Islet precursor cell (in vitro differentiated cells): Measurements from ENCODE around the gene COPG2.
"Not testable (repeated sequence)": the region's sequence is repeated elsewhere in the genome, so short reads cannot be mapped to it uniquely, and the experiment has no call there.

Experiments used
- DNase-seq: peaks from one replicate; pipeline ENCODE4 v3.0.0-alpha.2; 2018

COPG2 gene, protein sequence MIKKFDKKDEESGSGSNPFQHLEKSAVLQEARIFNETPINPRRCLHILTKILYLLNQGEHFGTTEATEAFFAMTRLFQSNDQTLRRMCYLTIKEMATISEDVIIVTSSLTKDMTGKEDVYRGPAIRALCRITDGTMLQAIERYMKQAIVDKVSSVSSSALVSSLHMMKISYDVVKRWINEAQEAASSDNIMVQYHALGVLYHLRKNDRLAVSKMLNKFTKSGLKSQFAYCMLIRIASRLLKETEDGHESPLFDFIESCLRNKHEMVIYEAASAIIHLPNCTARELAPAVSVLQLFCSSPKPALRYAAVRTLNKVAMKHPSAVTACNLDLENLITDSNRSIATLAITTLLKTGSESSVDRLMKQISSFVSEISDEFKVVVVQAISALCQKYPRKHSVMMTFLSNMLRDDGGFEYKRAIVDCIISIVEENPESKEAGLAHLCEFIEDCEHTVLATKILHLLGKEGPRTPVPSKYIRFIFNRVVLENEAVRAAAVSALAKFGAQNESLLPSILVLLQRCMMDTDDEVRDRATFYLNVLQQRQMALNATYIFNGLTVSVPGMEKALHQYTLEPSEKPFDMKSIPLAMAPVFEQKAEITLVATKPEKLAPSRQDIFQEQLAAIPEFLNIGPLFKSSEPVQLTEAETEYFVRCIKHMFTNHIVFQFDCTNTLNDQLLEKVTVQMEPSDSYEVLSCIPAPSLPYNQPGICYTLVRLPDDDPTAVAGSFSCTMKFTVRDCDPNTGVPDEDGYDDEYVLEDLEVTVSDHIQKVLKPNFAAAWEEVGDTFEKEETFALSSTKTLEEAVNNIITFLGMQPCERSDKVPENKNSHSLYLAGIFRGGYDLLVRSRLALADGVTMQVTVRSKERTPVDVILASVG

GRCh38 chr7:130668258-130669084, at the start of gene COPG2:
COPG2 (minus strand) TSS chr7:130668748; CDS start chr7:130668668, 80 bp downstream.
- DNase-seq = peak; percentile 93

DNA sequence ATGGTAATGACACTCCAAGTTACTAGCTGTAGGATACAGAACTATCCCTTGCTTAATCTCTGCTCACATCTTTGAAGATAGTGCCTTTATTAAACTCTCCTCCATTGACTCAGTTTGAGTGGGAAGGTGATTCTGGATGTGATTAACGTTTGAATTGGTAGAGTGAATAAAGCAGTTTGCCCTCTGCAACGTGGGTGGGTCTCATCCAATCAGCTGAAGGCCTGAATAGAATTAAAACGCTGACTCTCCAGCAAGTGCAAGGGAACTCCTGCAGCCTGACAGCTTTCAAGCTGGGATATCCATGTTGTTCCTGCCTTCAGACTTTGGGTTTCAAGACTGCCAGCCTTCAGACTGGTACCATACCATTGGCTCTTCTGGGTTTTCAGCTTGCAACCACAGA, 43.9 kb upstream of the COPG2 start:
- DNase-seq = no peak

DNA sequence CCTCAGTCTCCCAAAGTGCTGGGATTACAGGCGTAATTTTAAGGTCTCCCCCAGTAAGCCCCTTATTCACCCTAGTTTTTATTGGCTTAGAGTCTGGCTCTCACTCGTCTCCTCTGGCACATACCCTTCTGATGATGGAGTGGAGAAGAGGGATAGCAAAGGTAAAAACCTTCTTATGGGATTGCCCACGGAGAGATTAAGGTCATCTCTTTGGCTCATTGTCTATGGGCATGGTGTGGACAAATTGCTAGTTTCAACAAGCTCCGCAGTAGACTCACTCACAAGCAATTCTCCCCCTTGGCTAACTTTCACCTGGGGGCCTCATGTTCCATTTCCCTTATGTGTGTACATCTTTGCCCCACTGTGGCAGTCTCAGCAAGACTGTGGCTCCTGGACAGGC, 40.2 kb upstream of the COPG2 start:
- no peak for DNase-seq

GRCh38 chr7:130708001-130708400, 39.5 kb upstream of the COPG2 start:
- DNase-seq = no peak

DNA sequence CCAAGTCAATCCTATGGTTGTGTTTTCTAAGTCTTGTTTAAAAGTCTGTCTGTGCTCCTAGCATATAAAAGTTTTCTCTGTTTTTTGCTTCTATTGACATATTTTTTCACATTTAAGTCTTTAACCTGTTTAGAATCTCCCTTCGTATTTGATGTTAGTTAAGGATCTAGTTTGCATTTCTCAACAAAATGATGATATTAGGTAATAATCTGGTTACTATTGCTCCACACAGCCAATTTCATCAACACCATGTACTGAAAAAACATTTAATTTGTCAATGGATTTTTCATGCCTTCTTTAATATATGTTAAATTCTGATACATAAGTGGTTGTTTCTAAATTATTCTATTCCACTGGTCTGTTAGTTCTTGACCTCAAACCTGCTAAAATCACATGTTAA, 35.3 kb upstream of the COPG2 start:
- no peak for DNase-seq

GRCh38 chr7:130701650-130702049, 33.1 kb upstream of the COPG2 start:
- DNase-seq = no peak

- DNase-seq = no peak
Observed at GRCh38 chr7:130700760-130701159, 32.2 kb upstream of the COPG2 start.

DNA sequence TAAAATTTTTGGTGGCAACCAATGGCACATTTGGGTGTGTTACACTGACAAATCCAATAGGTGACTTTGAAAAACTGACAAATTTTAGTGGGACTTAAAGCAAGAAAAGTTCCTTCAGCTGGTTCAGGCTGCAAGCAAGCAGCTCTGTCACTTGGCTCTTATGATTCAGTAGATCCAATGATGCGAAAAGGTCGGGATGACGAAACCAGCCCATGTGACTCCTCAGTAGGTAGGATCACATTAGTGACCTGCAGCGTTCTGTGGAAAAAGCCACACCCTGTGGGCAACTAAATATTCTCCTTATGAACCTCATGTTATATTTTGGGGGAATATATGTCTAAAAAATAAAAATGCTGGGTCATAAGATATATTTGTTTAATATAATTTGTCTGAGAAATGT, 31.1 kb upstream of the COPG2 start:
- DNase-seq = no peak

- DNase-seq = no peak
Observed at GRCh38 chr7:130697820-130698219, 29.3 kb upstream of the COPG2 start.

DNA sequence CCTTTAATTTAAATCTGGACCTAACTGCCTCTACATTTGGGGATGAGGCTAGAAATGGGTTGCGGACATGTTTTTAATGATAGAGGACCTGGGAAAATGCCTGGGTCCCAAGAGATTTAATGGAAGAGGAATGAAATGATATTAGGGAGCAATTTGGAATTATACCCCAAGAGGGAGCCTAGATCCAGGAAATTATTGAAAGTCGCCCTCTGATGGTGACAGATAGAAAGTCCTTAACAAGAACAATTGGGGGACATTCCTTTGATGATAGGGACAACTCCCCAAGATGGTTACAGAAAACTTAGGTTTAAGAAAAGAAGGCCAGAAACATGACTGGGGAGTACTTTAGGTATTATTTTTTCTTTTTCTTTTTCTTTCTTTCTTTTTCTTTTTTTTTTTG, 27.3 kb upstream of the COPG2 start:
- DNase-seq = no peak

DNA sequence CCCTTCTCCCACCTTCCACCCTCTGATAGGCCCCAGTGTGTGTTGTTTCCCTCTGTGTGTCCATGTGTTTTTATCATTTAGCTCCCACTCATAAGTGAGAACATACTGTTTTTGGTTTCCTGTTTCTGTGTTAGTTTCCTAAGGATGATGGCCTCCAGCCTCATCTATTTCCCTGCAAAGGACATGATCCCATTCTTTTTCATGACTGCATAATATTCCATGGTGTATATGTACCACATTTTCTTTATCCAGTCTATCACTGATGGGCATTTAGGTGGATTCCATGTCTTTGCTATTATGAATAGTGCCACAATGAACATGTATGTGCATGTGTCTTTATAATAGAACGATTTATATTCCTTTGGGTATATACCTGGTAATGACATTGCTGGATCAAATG, 23.8 kb upstream of the COPG2 start:
- DNase-seq = not testable (repeated sequence)

DNA sequence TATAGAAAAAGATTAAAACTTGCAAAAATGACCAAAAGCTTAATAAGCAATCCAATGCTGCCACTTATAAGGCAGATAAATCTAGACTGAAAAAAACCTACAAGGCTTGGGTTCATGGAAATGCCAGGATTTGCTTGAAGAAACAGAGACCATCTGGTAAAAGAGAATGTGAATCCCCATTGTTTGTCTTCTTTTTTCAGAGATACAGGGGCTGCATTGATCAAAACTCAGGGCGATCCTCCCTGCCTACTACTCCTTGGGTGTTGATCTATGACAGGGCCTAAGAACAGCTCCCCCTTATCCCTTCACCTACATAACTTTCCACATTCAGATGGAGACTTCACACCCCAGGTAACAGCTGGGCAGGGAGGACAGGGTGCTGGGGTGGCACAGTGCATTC, 21.1 kb upstream of the COPG2 start:
- no peak for DNase-seq

- DNase-seq = no peak
Observed at GRCh38 chr7:130683026-130683425, 14.5 kb upstream of the COPG2 start.

- no peak for DNase-seq
Observed at GRCh38 chr7:130674456-130674855, 5.9 kb upstream of the COPG2 start.

DNA sequence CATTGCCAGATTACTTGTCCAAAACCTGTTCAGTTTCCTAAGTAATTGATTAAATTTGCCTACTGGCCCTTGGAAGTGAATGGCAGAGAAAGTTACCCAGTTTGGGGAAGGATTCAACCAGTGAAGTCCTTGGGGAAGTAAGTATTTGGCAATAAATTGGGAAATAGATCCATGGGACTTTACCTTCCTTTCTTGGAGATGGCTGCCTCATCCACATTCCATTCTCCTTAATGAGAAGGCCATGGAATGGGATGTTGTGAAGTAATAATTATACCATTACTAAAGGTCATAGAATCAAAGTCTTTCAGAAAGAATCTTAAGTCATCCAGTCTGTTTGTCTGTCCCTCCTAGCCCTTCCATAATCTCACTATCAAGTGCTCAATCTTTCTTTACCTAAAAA, 4.5 kb upstream of the COPG2 start:
- no peak for DNase-seq

GRCh38 chr7:130672146-130672545, 3.6 kb upstream of the COPG2 start:
- DNase-seq = no peak

DNA sequence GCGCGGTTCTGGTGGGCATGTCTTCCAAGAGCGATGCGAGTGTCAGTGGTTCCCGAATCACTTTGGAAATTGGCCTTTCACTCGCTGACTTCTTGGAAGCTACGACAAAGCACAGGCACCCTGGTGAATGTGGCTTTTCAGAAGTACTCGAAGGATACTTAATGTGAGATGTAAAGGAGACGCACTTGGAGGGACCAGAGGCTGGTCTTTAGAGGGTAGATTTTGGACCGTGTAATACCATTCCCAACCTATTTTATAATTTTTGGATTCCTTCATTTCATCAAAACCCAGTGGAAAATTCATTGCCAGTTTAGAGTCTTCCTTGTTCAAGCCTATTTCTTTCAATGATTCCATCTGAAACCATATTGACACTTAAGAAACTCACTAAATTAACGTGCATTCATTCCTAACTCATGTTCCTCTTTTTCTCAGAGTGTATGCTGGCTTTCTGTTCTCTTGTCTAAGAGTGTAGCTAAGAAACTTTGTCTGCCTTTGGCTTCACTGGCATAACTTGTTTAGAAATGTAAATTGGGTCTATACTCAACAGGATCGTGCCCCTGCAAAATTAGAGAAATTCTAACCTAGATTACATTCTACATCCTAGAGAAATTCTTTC, 645 bp upstream of the COPG2 start:
- DNase-seq = no peak

GRCh38 chr7:130667593-130668257, 823 bp downstream of the COPG2 start:
- DNase-seq = no peak

DNA sequence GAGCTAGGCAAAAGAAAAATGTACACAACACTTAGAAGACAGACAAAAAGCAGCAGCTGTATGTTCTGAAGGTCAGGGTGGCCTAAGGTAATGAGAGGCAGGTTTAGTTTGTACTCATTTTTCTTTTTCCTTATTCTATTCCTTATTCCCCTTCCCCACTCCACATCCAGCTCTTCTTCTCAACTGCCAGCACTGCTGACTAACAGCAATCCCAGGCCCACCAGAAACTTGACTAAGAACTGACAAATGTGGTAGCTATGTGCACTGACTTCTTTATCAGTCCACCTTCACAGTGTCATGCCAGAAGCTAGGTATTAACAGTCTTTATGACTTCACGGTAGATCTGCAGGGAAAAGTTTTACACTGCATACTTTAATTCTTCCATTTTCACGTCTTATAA, 6.1 kb downstream of the COPG2 start:
- DNase-seq = peak; percentile 52

GRCh38 chr7:130655286-130655685, 13.3 kb downstream of the COPG2 start:
- DNase-seq = no peak

- no peak for DNase-seq
Observed at GRCh38 chr7:130654850-130655249, 13.7 kb downstream of the COPG2 start.

DNA sequence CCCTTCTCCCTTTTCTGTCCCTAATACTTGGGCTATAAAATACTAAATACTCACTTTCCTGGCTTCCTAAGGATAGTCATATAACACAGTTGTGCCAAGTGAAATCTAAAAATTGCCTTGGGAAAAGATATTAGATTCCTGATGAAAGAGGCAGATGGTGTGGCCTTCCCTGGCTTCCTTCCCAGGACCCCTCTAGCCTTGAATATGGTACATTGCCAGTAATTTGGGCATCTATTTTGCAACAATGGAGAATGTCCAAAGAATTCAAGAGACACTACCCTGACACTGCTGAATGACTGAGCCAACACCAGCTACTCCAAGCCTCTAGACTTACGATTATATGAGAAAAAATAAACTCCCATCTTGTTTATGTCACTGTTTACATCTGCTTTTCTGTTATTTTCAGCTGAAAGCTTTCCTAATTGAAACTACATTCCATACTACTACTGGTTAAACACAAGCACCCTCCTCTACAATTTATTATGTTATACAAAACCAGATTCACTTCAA, 17.9 kb downstream of the COPG2 start:
- DNase-seq = no peak
